ENCODE results near the gene UBAP2L.

DNA sequence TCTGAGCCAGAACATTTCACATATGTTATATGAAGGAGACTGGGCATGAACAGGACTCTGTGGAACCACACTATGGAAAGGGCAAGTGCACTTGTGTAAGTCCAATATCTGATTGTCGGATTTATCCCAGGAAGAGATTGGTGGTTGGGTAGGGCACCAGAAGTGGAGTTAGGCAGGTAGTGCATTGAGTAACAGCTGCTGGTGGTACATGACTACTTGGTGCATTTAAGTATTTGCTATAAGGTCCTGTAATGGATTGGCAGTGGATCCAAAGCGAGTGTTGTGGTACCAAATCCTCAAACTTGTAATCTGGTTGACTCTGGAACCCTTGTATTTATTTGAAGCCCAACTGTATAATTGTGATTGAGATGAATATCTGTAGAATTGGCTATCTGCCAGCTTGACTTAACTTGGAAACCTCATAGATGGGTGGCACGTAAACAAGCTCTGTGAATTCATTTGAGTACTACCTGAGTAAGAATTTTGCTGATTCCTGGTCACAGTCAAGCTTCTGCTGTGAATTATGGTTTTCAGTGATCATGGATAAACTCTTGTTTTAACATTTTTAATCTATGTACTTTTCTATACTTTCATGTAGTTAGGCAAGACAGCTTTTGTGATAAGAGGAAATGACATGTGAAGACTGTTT, 21.1 kb downstream of the UBAP2L start:
- TF ChIP-seq POLR2AphosphoS5 (IDR thresholded peaks at IDR 0.05; ENCODE audit: borderline replicate concordance, low read depth, low read length) (no peak), EZH2 (IDR thresholded peaks at IDR 0.05) (no peak)
